Choroid plexus epithelial cell (primary cell): ENCODE measurements around the gene MAML2.

ENCODE experiments used
- DNase-seq: peaks from one replicate; pipeline ENCODE4 v3.0.0-alpha.2; 2010; ENCODE audit warnings: low read depth
- H3K4me3 ChIP-seq: 2 replicates; pipeline ENCODE4 v1.5.1; 2011; ENCODE audit warnings: low read depth, mild to moderate bottlenecking, control low read depth, low read length, moderate library complexity
- CTCF ChIP-seq: conservative IDR thresholded peaks from 2 replicates; pipeline ENCODE4 v1.5.1; 2011; ENCODE audit warnings: low read depth, mild to moderate bottlenecking, control low read depth, inconsistent platforms, low read length, moderate library complexity

The MAML2 gene

GRCh38 chr11:96156379-96156722 lies 186.6 kb downstream of the MAML2 start:
- no peak for DNase-seq
- no peak overlapping the region for H3K4me3 ChIP-seq
- TF ChIP-seq CTCF = no peak

- peak; percentile 100 for DNase-seq
- peak; percentile 55 for TF ChIP-seq CTCF
- peak overlapping the region; percentile 15 for H3K4me3 ChIP-seq
These were observed 187.2 kb downstream of the MAML2 start for GRCh38 chr11:96155627-96156378.

- no peak overlapping the region for H3K4me3 ChIP-seq
- peak; percentile 70 for DNase-seq
- no peak for TF ChIP-seq CTCF
These were observed 188.0 kb downstream of the MAML2 start for GRCh38 chr11:96154802-96155520.

GRCh38 chr11:96152623-96153022 lies 190.4 kb downstream of the MAML2 start:
- TF ChIP-seq CTCF = no peak
- no peak for DNase-seq
- H3K4me3 ChIP-seq = no peak overlapping the region

- no peak overlapping the region for H3K4me3 ChIP-seq
- no peak for DNase-seq
- TF ChIP-seq CTCF = no peak
These were observed 191.5 kb downstream of the MAML2 start for GRCh38 chr11:96151501-96151900.

GRCh38 chr11:96150609-96151008 lies 192.4 kb downstream of the MAML2 start:
- DNase-seq = no peak
- H3K4me3 ChIP-seq = no peak overlapping the region
- no peak for TF ChIP-seq CTCF
